K562 (cell line): ENCODE measurements around the gene ZSWIM1. TPM values are rescaled to one million over a fixed set of nuclear protein-coding genes. Genes with fewer than 3 reads are reported as not detected.

Experiments
- ATF1 ChIP-seq, 2 experiments: fragments of 450-650 bp in 1 of 2; IDR thresholded peaks; 2 replicates each; pipeline ENCODE4 v1.6.1; 2016; ENCODE audit warnings: missing compliant biosample characterization in 1 of 2, missing genetic modification characterization in 1 of 2
- CCAR2 ChIP-seq: fragments of 200-400 bp; formaldehyde crosslinking; IDR thresholded peaks from 2 replicates; pipeline ENCODE4 v1.6.1; 2017; ENCODE audit warnings: mild to moderate bottlenecking, low read depth, low read length
- FOXA3 ChIP-seq, 2 experiments: fragments of 450-650 bp in 1 of 2; sonication (generic) in 1 of 2; formaldehyde crosslinking; IDR thresholded peaks in 1 of 2; conservative IDR thresholded peaks in 1 of 2; 2 replicates each; pipeline versions ENCODE4 v1.4.0 to v1.8.0; 2020 to 2022; ENCODE audit warnings: mild to moderate bottlenecking in 2 of 2, missing genetic modification reagents in 1 of 2
- GATA2 ChIP-seq: sonication (generic); formaldehyde crosslinking; IDR thresholded peaks from 2 replicates; pipeline ENCODE4 v1.4.0; 2020; ENCODE audit warnings: mild to moderate bottlenecking, missing genetic modification reagents
- ILK ChIP-seq: fragments of 450-650 bp; IDR thresholded peaks from 2 replicates; pipeline ENCODE4 v1.6.1; 2016; ENCODE audit warnings: missing genetic modification characterization, low read depth, mild to moderate bottlenecking, missing compliant biosample characterization, moderate library complexity, borderline replicate concordance
- MAFG ChIP-seq: fragments of 450-650 bp; conservative IDR thresholded peaks from 2 replicates; pipeline ENCODE4 v1.6.1; 2016; ENCODE audit warnings: missing genetic modification characterization, missing compliant biosample characterization
- MYC ChIP-seq, 2 experiments: fragments of 250-450 bp in 1 of 2; sonication (Bioruptor Pico) in 1 of 2; IDR thresholded peaks; 2 replicates each; pipeline versions ENCODE4 v1.5.1 to v1.6.1; 2012 to 2021; ENCODE audit warnings: low read depth in 2 of 2, borderline replicate concordance in 1 of 2, improper control_type of control experiment in 1 of 2, low read length in 1 of 2, mild to moderate bottlenecking in 1 of 2, moderate library complexity in 1 of 2
- POLR2G ChIP-seq: fragments of 200-400 bp; formaldehyde crosslinking; IDR thresholded peaks from 2 replicates; pipeline ENCODE4 v1.6.1; 2017; ENCODE audit warnings: low read depth, mild to moderate bottlenecking, antibody characterized with exemption, low read length, moderate library complexity
- TRIM25 ChIP-seq: fragments of 450-650 bp; IDR thresholded peaks from 2 replicates; pipeline ENCODE4 v1.7.0; 2016; ENCODE audit warnings: borderline replicate concordance
- ZEB2 ChIP-seq: fragments of 450-650 bp; IDR thresholded peaks from 2 replicates; pipeline ENCODE4 v1.6.1; 2016
- ZNF175 ChIP-seq: fragments of 200-800 bp; sonication (Bioruptor generic); IDR thresholded peaks from 2 replicates; pipeline ENCODE4 v1.6.1; 2016; ENCODE audit warnings: low read depth, mild to moderate bottlenecking, missing genetic modification characterization, missing compliant biosample characterization
- ZNF785 ChIP-seq: fragments of 250-450 bp; sonication (Bioruptor Pico); IDR thresholded peaks from 2 replicates; pipeline ENCODE4 v1.4.0; 2020; ENCODE audit warnings: mild to moderate bottlenecking
- polyA plus RNA-seq, 8 experiments: library from polyadenylated mRNA; depleted of rRNA in 4 of 8; stranded (reverse) in 5 of 8; unstranded in 3 of 8; fragments of >200 nt; fragmentation: Nextera tagmentation in 2 of 8; fragmentation: Illumina TruSeq in 1 of 8; extraction: Ambion mirVana in 2 of 8; extraction: Trizol in 1 of 8; gene quantifications; 2 replicates each; pipeline versions ENCODE4 v1.2.1 to v1.2.3, GENCODE V29; 2011 to 2014; ENCODE audit warnings: inconsistent platforms in 1 of 8, missing spikeins in 1 of 8
- total RNA-seq, 7 experiments: library from RNA; depleted of rRNA in 6 of 7; stranded (reverse); fragments of >200 nt in 6 of 7; fragmentation: Illumina TruSeq in 2 of 7; extraction: Trizol in 2 of 7; gene quantifications; 2 replicates each; pipeline versions ENCODE4 v1.2.1 to v1.2.3, GENCODE V29; 2011 to 2021; ENCODE audit warnings: low replicate concordance in 1 of 7
- TF ChIP-seq, protein P1 (sequence below), 2 experiments: IDR thresholded peaks in 1 of 2; conservative IDR thresholded peaks in 1 of 2; 2 replicates each; pipeline ENCODE4 v1.6.1; 2016; ENCODE audit warnings: low read depth in 2 of 2, mild to moderate bottlenecking in 1 of 2, missing compliant biosample characterization in 1 of 2, missing genetic modification characterization in 1 of 2, moderate library complexity in 1 of 2
- TF ChIP-seq, protein P2 (sequence below): IDR thresholded peaks from 3 replicates; pipeline ENCODE4 v1.6.1; 2011; ENCODE audit warnings: borderline replicate concordance, mild to moderate bottlenecking; ENCODE audit not compliant: insufficient read length, insufficient read depth
- TF ChIP-seq, protein P3 (sequence below): fragments of 250-450 bp; sonication (Bioruptor Pico); IDR thresholded peaks from 2 replicates; pipeline ENCODE4 v1.5.0; 2021; ENCODE audit warnings: mild to moderate bottlenecking, borderline replicate concordance

ZSWIM1 gene
- total and polyA plus RNA-seq, 9 of the 15 experiments (the other 6 are each of a cell fraction or from before 2014, with no cell fraction given): 2.5 to 15.6 (median 9.5) TPM

DNA sequence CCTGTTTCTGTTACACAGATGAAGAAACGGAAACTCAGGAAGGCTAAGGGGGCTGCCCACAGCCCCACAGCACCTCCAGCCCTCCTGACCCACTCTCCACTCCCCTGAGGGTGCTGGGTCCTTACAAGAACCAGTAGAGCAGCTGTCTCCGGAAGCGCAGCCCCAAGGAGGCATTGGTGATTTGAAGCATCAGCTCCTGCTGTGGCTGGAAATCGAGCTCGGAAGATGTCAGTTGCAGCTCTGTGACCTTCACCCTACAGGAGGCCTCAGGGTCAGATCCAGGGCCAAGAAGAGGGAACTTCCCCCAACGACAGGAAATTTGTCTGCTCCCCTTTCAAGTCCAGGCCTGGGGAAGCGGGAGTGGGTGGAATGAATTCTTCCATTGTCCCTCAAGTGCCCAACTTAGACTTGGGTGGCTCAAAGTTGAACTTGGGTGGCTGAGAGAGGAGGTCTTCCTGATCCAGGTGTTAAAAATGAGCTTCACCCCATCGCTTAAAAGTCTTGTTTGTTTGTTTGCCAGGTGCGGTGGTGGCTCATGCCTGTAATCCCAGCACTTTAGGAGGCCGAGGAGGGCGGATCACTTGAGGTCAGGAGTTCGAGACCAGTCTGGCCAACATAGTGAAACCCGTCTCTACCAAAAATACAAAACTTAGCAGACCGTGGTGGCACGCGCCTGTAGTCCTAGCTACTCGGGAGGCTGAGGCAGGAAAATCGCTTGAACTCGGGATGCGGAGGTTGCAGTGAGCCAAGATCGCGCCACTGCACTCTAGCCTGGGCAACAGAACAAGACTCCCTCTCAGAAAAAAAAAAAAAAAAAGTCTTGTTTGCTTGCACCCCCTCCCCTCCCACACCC, 29.0 kb downstream of the ZSWIM1 start (continued):
- TF ChIP-seq, protein P1, sequence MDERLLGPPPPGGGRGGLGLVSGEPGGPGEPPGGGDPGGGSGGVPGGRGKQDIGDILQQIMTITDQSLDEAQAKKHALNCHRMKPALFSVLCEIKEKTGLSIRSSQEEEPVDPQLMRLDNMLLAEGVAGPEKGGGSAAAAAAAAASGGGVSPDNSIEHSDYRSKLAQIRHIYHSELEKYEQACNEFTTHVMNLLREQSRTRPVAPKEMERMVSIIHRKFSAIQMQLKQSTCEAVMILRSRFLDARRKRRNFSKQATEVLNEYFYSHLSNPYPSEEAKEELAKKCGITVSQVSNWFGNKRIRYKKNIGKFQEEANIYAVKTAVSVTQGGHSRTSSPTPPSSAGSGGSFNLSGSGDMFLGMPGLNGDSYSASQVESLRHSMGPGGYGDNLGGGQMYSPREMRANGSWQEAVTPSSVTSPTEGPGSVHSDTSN (CRISPR knock-in tag; IDR thresholded peaks at IDR 0.05; ENCODE audit: low read depth): no peak
- TF ChIP-seq, protein P1 (tag; conservative IDR thresholded peaks at IDR 0.05; ENCODE audit: low read depth): no peak
- TF ChIP-seq, protein P2, sequence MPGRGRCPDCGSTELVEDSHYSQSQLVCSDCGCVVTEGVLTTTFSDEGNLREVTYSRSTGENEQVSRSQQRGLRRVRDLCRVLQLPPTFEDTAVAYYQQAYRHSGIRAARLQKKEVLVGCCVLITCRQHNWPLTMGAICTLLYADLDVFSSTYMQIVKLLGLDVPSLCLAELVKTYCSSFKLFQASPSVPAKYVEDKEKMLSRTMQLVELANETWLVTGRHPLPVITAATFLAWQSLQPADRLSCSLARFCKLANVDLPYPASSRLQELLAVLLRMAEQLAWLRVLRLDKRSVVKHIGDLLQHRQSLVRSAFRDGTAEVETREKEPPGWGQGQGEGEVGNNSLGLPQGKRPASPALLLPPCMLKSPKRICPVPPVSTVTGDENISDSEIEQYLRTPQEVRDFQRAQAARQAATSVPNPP: no peak
- TF ChIP-seq MYC (IDR thresholded peaks at IDR 0.05; ENCODE audit: low read depth, low read length): no peak
- TF ChIP-seq MYC (CRISPR knock-in tag; IDR thresholded peaks at IDR 0.05; ENCODE audit: borderline replicate concordance, low read depth): no peak
- TF ChIP-seq ATF1 (CRISPR knock-in tag; IDR thresholded peaks at IDR 0.05): no peak
- no peak for TF ChIP-seq ATF1 (tag; IDR thresholded peaks at IDR 0.05)
- TF ChIP-seq FOXA3 (CRISPR knock-in tag; conservative IDR thresholded peaks at IDR 0.05 in 1 of 2, IDR thresholded peaks at IDR 0.05 in 1 of 2): no peak
- no peak for TF ChIP-seq POLR2G
- TF ChIP-seq ILK (tag): no peak
- TF ChIP-seq CCAR2: no peak
- TF ChIP-seq MAFG (tag): no peak
- TF ChIP-seq, protein P3, sequence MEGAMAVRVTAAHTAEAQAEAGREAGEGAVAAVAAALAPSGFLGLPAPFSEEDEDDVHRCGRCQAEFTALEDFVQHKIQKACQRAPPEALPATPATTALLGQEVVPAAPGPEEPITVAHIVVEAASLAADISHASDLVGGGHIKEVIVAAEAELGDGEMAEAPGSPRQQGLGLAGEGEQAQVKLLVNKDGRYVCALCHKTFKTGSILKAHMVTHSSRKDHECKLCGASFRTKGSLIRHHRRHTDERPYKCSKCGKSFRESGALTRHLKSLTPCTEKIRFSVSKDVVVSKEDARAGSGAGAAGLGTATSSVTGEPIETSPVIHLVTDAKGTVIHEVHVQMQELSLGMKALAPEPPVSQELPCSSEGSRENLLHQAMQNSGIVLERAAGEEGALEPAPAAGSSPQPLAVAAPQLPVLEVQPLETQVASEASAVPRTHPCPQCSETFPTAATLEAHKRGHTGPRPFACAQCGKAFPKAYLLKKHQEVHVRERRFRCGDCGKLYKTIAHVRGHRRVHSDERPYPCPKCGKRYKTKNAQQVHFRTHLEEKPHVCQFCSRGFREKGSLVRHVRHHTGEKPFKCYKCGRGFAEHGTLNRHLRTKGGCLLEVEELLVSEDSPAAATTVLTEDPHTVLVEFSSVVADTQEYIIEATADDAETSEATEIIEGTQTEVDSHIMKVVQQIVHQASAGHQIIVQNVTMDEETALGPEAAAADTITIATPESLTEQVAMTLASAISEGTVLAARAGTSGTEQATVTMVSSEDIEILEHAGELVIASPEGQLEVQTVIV (CRISPR knock-in tag): no peak
- peak; percentile 87 for TF ChIP-seq ZNF175
- no peak for TF ChIP-seq GATA2 (CRISPR knock-in tag)
- TF ChIP-seq TRIM25: 0 out of 2 replicates have a peak, but pooled peaks have one; percentile 49
- TF ChIP-seq ZEB2: no peak
- TF ChIP-seq ZNF785: no peak
